Measurements from ENCODE around the gene IFIT2.

Gene IFIT2

DNA sequence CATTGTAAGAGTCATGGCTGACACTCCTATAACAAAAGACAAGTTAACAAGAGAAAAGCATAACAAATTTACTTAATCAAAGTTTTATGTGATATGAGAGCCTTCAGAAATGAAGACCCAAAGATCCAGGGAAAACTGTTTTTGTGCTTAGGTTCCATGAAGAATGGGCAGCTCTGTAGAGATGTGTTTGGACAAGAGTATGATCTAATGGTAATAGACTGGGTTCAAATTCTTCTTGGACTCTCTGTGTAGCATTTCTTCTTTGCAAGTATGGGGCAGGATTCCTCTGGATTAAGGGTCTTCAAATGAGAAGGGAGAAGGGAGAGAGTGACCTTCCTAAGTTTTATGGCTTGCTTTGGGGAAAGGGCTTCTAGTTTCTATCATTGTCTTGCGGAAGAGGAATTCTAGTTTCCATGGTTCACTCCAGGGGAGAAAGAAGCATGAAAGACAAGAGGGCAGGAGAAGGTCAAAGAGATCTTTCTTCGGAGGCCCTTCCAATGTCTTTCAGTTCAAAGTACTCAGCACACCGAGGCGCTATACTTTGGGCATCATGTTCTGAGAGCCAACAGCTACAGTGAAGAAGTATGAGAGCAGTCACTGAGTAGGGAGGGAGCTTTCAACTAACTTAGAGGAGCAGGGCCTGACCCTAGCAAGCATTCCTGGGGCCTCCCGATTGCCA lies 41.4 kb downstream of the IFIT2 start:
- DNase-seq = peak in 1 of 2 donors; percentile 45

DNA sequence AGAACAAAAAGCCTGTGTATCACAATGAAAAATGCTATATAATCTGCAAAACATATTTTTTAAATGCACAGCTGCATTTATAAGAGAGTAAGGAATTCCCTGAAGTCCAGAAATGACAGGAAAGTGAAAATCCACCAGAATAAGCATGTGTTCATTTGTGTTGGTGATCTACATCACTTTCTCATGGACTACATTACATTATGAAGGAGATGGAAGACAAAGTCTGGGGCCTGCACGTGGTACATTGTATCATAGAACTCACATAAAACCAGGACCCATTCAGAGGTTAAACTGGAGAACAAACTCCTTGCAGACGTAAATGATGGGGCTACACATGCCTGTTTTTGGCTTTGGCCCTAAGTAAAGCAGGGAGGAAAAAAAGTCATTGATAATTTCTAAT lies 42.3 kb downstream of the IFIT2 start:
- peak in 1 of 2 donors; percentile 28 for DNase-seq

DNA sequence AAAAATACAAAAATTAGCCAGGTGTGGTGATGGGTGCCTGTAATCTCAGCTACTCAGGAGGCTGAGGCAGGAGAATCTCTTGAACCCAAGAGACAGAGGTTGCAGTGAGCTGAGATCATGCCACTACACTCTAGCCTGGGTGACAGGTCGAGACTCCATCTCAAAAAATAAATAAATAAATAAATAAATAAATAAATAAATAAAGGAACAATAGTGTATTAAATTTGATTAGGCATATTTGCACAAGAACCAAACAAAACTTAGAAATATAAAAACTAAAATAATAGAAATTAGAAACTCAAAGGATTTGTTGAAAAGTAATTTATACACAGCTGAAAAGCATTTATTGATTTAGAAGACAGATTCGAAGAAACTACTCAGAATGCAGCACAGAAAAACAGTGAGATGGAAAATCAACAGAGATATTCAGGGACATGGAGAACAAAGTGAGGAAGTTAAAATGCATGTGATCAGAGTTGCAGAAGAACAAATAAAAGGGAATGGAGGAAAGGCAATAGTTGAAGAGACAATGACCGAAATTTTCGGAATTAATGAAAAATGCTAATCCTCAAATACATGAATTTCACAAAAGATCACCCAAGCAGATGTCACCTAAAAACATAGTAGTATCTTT lies 43.6 kb downstream of the IFIT2 start:
- no peak for DNase-seq

DNA sequence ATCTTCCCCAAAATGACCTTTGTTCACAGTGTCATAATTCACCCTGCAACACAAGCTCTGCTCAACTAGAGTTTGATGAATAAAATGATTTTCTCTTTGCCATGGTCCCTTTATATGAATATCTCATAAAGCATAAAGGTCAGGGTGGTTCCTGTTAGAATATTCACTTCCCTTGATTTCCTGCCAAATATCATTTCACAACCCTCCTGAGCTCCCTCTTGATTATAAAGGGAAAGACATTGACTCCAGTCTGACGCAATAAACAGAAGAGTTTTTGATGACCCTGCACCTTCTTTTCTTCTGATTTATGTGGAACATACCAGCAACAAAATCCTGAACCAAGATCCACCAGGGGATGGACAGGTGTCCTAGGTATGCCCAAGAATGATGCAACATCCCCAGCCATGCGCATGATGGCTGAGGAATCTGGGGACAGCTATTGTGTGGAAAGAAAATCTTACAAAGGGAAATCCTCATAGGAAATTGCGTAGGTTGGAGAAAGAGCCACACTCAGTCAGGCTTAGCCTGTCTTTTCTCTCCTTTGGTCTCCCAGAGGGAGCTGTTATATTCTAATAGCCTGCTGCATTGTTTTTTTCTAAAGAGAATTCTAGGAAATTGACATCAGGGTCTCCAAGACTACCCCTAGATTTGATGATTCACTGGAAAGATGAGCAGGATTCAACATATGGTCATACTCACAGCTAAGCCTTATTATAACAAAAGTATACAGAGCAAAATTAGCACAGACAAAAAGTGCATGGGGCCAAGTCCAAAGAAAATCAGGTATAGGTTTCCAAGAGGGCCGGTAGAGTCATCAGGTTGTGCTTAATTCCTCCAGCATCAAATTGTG lies 44.8 kb downstream of the IFIT2 start:
- DNase-seq = peak; percentile 83 to 91

DNA sequence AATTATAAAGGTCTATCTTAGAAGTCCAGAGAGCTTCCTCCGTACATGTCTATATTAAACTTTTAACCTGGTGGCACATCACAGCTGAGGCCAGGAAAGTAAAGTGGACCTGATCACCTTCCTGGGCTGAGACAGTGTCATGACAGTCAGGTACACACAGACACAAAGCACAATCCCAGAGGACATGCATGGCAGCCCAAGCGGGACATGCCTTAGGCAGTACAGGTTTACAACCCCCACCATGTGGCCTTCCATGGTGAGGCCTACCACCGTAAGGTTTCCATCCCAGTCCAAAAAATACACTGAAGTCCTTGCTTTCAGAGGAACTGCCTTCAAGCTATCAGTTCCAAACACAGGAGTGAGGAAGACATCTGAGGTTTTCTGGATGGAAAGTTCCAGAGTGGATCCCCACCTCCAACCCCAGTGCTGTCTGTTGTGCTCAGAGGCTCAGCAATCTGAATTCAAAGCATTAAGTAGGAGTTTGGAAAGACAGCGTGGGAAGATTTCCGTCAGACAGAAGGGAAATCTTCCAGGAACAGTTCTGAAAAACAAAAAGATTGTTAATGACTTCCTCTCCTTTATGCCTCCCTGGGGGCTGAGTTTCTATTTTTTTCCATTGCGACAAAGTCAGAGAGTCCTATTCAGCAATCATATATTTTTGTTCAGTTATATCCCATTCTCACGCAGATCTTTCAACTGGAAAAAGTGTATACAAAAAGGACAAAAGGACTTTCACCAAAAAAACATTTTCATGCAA lies 46.0 kb downstream of the IFIT2 start:
- DNase-seq = peak; percentile 53 to 69

DNA sequence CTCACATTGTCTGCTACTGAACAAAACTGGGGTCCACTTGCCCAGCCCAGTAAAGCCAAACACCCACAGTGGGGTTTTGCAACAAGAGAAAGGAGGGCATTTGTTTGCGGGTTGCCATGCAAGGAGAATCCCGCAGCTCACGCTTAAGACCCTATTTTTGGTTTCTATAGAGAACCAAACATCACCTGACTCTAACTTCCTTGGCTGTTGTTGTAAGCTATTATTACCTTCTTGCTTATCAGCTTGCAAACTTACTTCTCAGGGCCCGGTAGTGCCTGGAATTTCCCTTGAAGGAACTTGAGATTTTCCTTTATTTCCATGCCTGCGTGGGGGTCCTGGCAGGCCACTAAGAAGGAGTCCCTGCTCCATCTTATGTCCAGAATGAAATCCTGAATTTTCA lies 46.6 kb downstream of the IFIT2 start:
- peak in 1 of 2 donors; percentile 64 for DNase-seq

DNA sequence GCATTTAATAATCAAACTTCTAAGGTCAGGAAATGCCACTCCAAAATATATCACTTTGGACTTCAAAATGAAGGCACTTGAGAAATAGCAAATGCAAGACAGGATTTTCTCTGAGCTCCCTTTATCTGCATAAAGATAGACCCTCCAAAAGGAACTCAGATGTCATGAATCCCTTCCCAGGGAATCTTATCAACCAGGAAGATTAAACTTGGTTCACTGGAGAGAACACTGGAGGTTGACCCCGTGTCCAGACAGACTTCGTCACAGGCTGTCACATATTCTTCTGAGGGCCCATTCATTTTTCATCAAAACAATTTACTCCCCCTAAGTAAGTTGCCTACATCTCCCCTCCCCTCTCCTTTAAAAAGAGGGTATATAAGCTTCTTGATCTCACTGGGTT lies 47.1 kb downstream of the IFIT2 start:
- no peak for DNase-seq

DNA sequence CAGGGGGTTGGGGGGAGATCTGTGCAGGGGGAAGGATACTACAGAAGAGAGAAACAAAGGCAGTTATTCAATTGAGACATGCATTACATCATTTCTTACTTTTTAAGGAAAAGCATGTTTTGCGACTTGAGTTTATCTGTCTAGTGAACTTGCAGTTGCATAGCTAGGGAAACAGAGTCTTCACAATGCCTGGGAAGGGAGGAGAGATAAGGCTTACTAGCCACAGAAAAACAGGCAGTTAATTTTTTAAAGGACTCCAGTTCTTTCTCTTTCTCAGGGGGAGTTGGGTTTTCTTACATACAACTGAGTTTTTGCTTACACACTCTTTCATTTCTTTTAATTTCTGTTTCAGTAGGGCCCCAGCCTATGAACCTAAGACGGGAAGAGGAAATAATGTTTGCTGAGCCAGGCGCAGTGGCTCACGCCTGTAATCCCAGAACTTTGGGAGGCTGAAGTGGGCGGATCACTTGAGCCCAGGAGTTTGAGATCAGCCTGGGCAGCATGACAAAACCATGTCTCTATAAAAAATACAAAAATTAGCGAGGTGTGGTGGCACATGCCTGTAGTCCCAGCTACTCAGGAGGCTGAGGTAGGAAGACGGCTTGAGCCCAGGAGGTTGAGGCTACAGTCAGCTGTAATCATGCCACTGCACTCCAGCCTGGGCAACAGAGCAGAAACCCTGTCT lies 48.9 kb downstream of the IFIT2 start:
- peak; percentile 64 to 73 for DNase-seq

DNA sequence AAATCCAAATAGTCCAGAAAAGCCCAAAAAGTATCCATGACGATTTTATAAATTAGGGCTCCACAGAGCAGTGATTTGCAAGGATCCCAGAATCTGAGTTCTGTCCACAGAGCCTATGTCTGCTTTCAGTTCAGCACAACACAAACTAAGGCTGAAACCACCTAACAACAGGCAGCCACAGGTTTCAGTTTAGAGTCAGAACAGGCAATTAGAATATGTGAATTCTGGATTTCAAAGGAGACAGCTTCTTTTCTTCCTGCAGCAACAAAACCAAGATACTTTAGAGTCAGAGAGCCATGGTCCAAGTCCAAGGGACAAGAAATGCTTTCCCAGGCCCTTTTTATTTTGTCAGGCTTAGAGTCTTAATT lies 49.5 kb downstream of the IFIT2 start:
- DNase-seq = no peak

DNA sequence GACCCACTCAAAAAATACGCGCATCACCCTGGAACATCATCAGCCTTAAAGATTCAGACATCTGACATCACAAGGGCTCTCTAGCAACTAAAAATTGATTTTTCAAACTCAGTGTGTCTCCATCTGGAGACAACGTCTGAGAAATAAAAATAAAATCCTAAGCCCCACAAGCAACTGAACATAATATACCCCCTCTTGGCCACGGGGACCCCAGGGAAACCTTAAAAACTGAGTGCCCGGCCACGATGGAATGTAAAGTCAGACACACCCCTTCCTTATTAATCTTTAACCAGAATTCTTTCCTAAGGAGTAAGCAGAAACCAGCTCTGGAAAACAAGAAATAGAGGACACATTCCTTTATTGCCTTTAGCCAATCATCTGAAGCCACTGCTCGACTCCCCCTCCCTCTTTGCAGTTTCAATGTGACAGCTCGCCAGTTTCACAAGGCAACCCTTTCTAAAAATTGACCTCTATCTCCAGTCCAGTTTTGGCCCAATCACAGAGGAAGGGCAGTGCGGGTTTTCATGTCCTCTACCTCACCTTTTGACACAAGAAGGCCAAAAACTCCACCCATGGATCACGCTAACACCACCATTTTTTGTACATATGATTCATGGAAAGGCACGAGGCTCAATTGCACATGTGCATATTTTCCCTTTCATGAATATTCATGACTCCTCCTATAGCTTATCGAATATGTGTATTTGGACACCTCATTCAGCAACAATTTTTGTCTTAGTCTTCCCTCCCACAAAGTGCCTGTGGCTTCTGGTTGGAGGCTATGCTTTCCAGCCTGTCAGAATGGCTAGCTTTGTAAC lies 50.1 kb downstream of the IFIT2 start:
- DNase-seq = no peak

DNA sequence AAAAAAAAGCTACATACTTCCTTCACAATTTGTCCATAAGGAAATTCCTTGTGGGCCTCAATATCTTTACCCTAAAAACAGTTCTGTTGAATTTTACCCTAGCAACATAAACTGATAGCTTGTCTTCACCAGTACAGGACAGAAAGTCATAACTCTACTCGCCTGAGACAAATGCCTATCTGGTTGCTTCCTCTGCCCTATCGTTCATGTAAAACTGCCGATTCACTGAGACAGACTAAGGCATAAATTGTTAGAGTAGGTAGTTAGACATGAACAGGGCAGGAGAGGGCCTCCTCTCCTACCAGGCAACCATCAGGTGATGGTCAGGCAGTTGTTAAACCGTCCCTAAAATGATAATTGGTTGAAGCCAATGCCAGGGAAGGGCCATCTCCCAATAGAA lies 51.0 kb downstream of the IFIT2 start:
- no peak for DNase-seq

DNA sequence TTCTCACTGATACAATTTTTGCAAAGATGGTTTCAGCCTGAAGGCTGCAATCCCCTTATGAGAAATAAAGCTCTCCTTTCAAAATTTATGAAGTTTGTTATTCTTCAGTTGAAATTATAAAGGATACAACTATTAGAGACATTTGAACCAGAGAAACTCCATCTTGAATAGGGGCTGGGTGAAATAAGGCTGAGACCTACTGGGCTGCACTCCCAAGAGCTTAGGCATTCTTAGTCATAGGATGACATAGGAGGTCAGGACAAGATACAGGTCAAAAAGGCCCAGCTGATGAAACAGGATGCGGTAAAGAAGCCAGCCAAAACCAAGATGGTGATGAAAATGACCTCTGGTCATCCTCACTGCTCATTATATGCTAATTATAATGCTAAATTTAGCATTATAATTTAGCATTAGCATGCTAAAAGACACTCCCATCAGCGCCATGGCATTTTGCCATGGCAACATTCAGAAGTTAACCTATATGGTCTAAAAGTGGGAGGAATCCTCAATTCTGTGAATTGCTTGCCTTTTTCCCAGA lies 53.6 kb downstream of the IFIT2 start:
- DNase-seq = peak; percentile 37 to 53

DNA sequence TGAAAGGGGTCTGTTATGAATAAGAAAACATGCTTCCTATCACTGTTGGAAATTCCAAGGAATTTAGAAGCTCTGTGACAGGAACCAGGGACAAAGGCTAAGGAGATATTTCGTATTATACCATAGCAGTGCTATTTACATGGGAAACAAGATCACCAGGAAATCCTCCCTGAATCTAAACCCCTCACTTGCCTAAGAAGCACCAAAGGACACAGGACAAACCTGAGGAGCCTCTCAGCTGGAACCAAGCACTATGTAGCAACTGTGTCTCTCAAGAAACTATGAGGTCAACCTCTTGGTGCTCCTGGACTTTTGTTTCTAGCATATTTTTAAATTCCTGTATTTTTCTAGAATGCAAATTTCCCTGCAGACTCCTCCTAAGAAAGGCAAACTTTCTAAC lies 55.2 kb downstream of the IFIT2 start:
- no peak for DNase-seq

DNA sequence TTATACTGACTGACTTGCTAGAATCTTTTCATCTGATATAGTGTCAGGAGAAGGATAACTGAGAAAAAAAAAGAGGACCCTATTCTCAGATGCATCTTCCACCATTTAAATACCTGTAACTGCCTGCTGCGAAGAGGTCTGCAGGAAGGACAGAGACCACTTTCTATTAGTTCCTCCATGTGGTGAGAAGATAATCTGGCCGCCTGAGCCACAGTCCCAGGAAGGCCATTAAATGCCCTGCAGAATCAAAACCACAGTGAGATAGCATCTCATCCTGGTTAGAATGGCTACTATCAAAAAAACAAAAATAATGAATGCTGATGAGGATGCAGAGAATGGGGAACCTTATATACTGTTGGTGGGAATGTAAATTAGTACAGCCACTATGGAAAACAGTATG lies 56.1 kb downstream of the IFIT2 start:
- no peak for DNase-seq

Measured in inflammatory macrophage treated with lipopolysaccharide for 1 hour (primary cell).